GM12878 (cell line): Measurements from ENCODE around the gene MAT2B. TPM values are rescaled to one million over a fixed set of nuclear protein-coding genes. Genes with fewer than 3 reads are reported as not detected.
A peak's percentile ranks its signal among the peaks of the same experiment; 100 is the strongest.

ENCODE experiments used
- CBFB ChIP-seq: IDR thresholded peaks from 2 replicates; pipeline ENCODE4 v1.6.1; 2016; ENCODE audit warnings: antibody characterized with exemption, low read depth
- CHD4 ChIP-seq: fragments of 200-600 bp; sonication (generic); IDR thresholded peaks from 2 replicates; pipeline ENCODE4 v1.6.1; 2016; ENCODE audit warnings: mild to moderate bottlenecking
- CTCF ChIP-seq, 3 experiments: IDR thresholded peaks in 2 of 3; conservative IDR thresholded peaks in 1 of 3; 2 replicates each; pipeline ENCODE4 v1.5.1; 2011; ENCODE audit warnings: low read depth in 3 of 3, low read length in 3 of 3, mild to moderate bottlenecking in 3 of 3, control low read depth in 2 of 3, moderate library complexity in 2 of 3, inconsistent platforms in 1 of 3, mixed read lengths in 1 of 3; ENCODE audit not compliant: control insufficient read depth in 2 of 3, insufficient read depth in 1 of 3; ENCODE audit errors: extremely low read depth in 1 of 3
- E2F4 ChIP-seq: IDR thresholded peaks from 2 replicates; pipeline ENCODE4 v1.6.1; 2012; ENCODE audit warnings: low read depth, low read length, improper control_type of control experiment
- ESRRA ChIP-seq: IDR thresholded peaks from 2 replicates; pipeline ENCODE4 v1.6.1; 2012; ENCODE audit warnings: mild to moderate bottlenecking, low read length, improper control_type of control experiment
- FOS ChIP-seq: IDR thresholded peaks from 3 replicates; pipeline ENCODE4 v1.6.1; 2011; ENCODE audit warnings: borderline replicate concordance; ENCODE audit not compliant: insufficient read length; ENCODE audit errors: extremely low read depth
- FOXM1 ChIP-seq: IDR thresholded peaks from 2 replicates; pipeline ENCODE4 v1.6.1; 2012; ENCODE audit warnings: low read depth, mild to moderate bottlenecking, inconsistent platforms, low read length, moderate library complexity
- GATAD2B ChIP-seq: fragments of 450-650 bp; conservative IDR thresholded peaks from 2 replicates; pipeline ENCODE4 v1.6.1; 2017; ENCODE audit warnings: low read depth, mild to moderate bottlenecking, moderate library complexity
- HDGF ChIP-seq: fragments of 450-650 bp; IDR thresholded peaks from 2 replicates; pipeline ENCODE4 v1.6.1; 2016; ENCODE audit warnings: antibody characterized with exemption
- IKZF1 ChIP-seq: fragments of 450-650 bp; conservative IDR thresholded peaks from 2 replicates; pipeline ENCODE4 v1.6.1; 2017; ENCODE audit warnings: antibody characterized with exemption, mild to moderate bottlenecking
- MEF2A ChIP-seq: IDR thresholded peaks from 2 replicates; pipeline ENCODE4 v1.6.1; 2011; ENCODE audit warnings: low read depth, mild to moderate bottlenecking, low read length, moderate library complexity; ENCODE audit not compliant: insufficient read depth
- MEF2B ChIP-seq: fragments of 450-650 bp; IDR thresholded peaks from 2 replicates; pipeline ENCODE4 v1.6.1; 2018; ENCODE audit warnings: mild to moderate bottlenecking, moderate library complexity; ENCODE audit not compliant: partially characterized antibody, poor library complexity, severe bottlenecking
- MTA2 ChIP-seq: fragments of 450-650 bp; IDR thresholded peaks from 2 replicates; pipeline ENCODE4 v1.6.1; 2016; ENCODE audit warnings: low read depth, mild to moderate bottlenecking, moderate library complexity
- MXI1 ChIP-seq: fragments of 150-350 bp; IDR thresholded peaks from 2 replicates; pipeline ENCODE4 v1.6.1; 2011; ENCODE audit warnings: low read depth, mild to moderate bottlenecking, inconsistent platforms, low read length, improper control_type of control experiment
- NFXL1 ChIP-seq: fragments of 450-650 bp; IDR thresholded peaks from 2 replicates; pipeline ENCODE4 v1.6.1; 2017; ENCODE audit warnings: antibody characterized with exemption, mild to moderate bottlenecking, borderline replicate concordance
- NR2C2 ChIP-seq: IDR thresholded peaks from 2 replicates; pipeline ENCODE4 v1.6.1; 2011; ENCODE audit warnings: borderline replicate concordance, low read depth; ENCODE audit not compliant: control insufficient read depth, insufficient read length
- RAD51 ChIP-seq: fragments of 450-650 bp; IDR thresholded peaks from 2 replicates; pipeline ENCODE4 v1.6.1; 2016; ENCODE audit warnings: moderate library complexity, mild to moderate bottlenecking, inconsistent platforms
- RFX5 ChIP-seq: IDR thresholded peaks from 2 replicates; pipeline ENCODE4 v1.6.1; 2011; ENCODE audit warnings: low read depth, low read length, improper control_type of control experiment
- RUNX3 ChIP-seq: IDR thresholded peaks from 2 replicates; pipeline ENCODE4 v1.6.1; 2012; ENCODE audit warnings: low read length, inconsistent platforms
- SMARCA5 ChIP-seq: fragments of 450-650 bp; IDR thresholded peaks from 2 replicates; pipeline ENCODE4 v1.6.1; 2017; ENCODE audit warnings: mild to moderate bottlenecking
- STAT1 ChIP-seq: fragments of 450-650 bp; conservative IDR thresholded peaks from 2 replicates; pipeline ENCODE4 v1.6.1; 2014; ENCODE audit warnings: antibody characterized with exemption, mild to moderate bottlenecking
- TARDBP ChIP-seq: IDR thresholded peaks from 2 replicates; pipeline ENCODE4 v1.6.1; 2016; ENCODE audit warnings: borderline replicate concordance
- TCF12 ChIP-seq: IDR thresholded peaks from 2 replicates; pipeline ENCODE4 v1.6.1; 2011; ENCODE audit warnings: low read depth, mild to moderate bottlenecking, low read length
- polyA plus RNA-seq, 11 experiments: library from polyadenylated mRNA; depleted of rRNA in 4 of 11; unstranded in 6 of 11; stranded (reverse) in 5 of 11; fragments of >200 nt; fragmentation: Nextera tagmentation in 4 of 11; fragmentation: Illumina TruSeq in 1 of 11; extraction: Ambion mirVana in 4 of 11; extraction: Trizol in 1 of 11; gene quantifications; 1 replicate in 1 of 11; 2 replicates in 10 of 11; pipeline versions ENCODE4 v1.2.1 to v1.2.3, GENCODE V29; 2011 to 2016; ENCODE audit warnings: inconsistent platforms in 2 of 11, missing spikeins in 2 of 11, low read depth in 1 of 11
- total RNA-seq, 4 experiments: library from RNA; depleted of rRNA in 3 of 4; stranded (reverse); fragments of >200 nt in 3 of 4; fragmentation: Illumina TruSeq in 1 of 4; extraction: Trizol in 1 of 4; gene quantifications; 2 replicates each; pipeline versions ENCODE4 v1.2.1 to v1.2.3, GENCODE V29; 2013 to 2021
- TF ChIP-seq, protein P1 (sequence below): fragments of 450-650 bp; IDR thresholded peaks from 2 replicates; pipeline ENCODE4 v1.6.1; 2014; ENCODE audit warnings: mild to moderate bottlenecking
- TF ChIP-seq, protein P2 (sequence below): fragments of 450-650 bp; IDR thresholded peaks from 2 replicates; pipeline ENCODE4 v1.6.1; 2018; ENCODE audit warnings: mild to moderate bottlenecking, low read depth, moderate library complexity; ENCODE audit not compliant: partially characterized antibody

MAT2B gene
- total and polyA plus RNA-seq, 10 of the 15 experiments (the other 5 are each of a cell fraction or from before 2014, with no cell fraction given), result 43.2 to 122 (median 63.7) TPM

DNA sequence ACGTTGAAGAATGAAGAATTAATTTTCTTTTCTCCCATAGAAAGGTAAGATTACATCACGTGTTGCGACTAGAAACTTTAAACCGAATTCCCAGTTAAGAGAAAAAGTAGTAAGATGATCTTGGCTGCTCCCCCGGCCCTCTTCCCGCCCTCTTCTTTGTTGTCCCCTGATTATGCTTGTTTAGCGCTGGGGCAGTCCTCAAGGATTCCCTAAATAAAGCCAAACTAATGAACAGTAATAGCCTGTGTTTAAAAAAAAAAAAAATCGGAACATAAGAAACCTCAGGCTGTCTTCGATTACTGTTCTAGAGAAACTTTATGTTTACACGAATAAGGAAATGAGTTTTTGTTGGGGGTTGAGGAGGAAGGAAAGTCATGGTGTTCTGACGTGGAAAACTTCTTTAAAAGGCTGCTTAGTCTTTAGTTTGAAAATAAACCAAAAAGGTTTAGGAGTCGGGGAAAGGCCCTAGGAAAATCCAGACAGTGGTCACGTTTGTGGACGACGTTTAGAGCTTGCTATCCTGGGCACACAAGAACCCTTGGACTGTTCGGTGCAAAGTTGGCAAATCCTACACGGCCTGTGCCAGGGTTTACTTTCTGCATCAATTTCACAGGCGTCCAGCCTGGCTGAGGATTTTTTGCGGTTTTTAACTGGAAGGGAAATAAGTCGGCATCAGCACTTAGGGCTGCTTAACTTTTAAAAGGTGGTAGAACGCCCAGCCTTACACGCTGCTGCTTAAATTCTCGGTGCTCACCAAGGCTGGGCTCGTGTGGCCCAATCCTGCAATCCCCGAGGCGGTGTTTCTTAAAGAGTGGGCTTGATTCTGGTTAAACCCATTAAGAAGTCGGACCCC lies 1.1 kb upstream of the MAT2B start (continued):
- TF ChIP-seq CBFB (peak; percentile 53), GATAD2B (0 out of 2 replicates have a peak, but pooled peaks have one; percentile 29), CHD4 (no peak), RFX5 (no peak), TCF12 (no peak), MEF2A (no peak), STAT1 (no peak), MEF2B (no peak), FOXM1 (no peak), IKZF1 (peak; percentile 64), MTA2 (no peak), HDGF (no peak), TARDBP (no peak), CTCF (IDR thresholded peaks at IDR 0.05 in 2 of 3, conservative IDR thresholded peaks at IDR 0.05 in 1 of 3; ENCODE audit: control insufficient read depth in 2 of 3, extremely low read depth in 1 of 3, insufficient read depth in 1 of 3, low read depth in 3 of 3, low read length in 3 of 3) (no peak), RUNX3 (peak; percentile 75), MXI1 (no peak), NFXL1 (no peak), ESRRA (no peak), FOS (no peak), SMARCA5 (0 out of 2 replicates have a peak, but pooled peaks have one; percentile 48), NR2C2 (no peak), RAD51 (no peak), E2F4 (no peak)
- TF ChIP-seq, protein P1, sequence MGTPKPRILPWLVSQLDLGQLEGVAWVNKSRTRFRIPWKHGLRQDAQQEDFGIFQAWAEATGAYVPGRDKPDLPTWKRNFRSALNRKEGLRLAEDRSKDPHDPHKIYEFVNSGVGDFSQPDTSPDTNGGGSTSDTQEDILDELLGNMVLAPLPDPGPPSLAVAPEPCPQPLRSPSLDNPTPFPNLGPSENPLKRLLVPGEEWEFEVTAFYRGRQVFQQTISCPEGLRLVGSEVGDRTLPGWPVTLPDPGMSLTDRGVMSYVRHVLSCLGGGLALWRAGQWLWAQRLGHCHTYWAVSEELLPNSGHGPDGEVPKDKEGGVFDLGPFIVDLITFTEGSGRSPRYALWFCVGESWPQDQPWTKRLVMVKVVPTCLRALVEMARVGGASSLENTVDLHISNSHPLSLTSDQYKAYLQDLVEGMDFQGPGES, result no peak
- TF ChIP-seq, protein P2, sequence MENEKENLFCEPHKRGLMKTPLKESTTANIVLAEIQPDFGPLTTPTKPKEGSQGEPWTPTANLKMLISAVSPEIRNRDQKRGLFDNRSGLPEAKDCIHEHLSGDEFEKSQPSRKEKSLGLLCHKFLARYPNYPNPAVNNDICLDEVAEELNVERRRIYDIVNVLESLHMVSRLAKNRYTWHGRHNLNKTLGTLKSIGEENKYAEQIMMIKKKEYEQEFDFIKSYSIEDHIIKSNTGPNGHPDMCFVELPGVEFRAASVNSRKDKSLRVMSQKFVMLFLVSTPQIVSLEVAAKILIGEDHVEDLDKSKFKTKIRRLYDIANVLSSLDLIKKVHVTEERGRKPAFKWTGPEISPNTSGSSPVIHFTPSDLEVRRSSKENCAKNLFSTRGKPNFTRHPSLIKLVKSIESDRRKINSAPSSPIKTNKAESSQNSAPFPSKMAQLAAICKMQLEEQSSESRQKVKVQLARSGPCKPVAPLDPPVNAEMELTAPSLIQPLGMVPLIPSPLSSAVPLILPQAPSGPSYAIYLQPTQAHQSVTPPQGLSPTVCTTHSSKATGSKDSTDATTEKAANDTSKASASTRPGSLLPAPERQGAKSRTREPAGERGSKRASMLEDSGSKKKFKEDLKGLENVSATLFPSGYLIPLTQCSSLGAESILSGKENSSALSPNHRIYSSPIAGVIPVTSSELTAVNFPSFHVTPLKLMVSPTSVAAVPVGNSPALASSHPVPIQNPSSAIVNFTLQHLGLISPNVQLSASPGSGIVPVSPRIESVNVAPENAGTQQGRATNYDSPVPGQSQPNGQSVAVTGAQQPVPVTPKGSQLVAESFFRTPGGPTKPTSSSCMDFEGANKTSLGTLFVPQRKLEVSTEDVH, result no peak
